Mononuclear cell (primary cell): ENCODE data around the gene IL5RA. TPM values are rescaled to one million over a fixed set of nuclear protein-coding genes. Genes with fewer than 3 reads are reported as not detected.

Experiments used
- H3K27me3 ChIP-seq: 2 replicates; pipeline ENCODE4 v1.6.0; 2011; ENCODE audit warnings: low read length, control low read depth; ENCODE audit not compliant: insufficient read depth
- H3K4me1 ChIP-seq: 2 replicates; pipeline ENCODE4 v1.5.1; 2011; ENCODE audit warnings: mild to moderate bottlenecking, low read length, control low read depth; ENCODE audit not compliant: insufficient read depth
- H3K4me3 ChIP-seq: 2 replicates; pipeline ENCODE4 v1.5.1; 2011; ENCODE audit warnings: mild to moderate bottlenecking, low read length, moderate library complexity
- H3K9me3 ChIP-seq: 2 replicates; pipeline ENCODE4 v1.5.1; 2011; ENCODE audit warnings: low read depth, mild to moderate bottlenecking, control low read depth, low read length
- total RNA-seq: library from RNA; depleted of rRNA; stranded (reverse); fragments of >200 nt; gene quantifications from one replicate; pipeline ENCODE4 v1.2.3, GENCODE V29; 2012

Gene IL5RA
- total RNA-seq, 1 donor = 4.4 TPM

- Histone ChIP-seq H3K9me3 (no peaks in the 10 kb centered on the region), H3K27me3 (no peaks in the 10 kb centered on the region), H3K4me1 (no peaks in the 10 kb centered on the region), H3K4me3 (no peak overlapping the region)
Measured at GRCh38 chr3:3059645-3060044, 50.5 kb downstream of the IL5RA start.

- H3K4me3 ChIP-seq = no peak overlapping the region
- H3K4me1 ChIP-seq = no peaks in the 10 kb centered on the region
- H3K9me3 ChIP-seq = no peaks in the 10 kb centered on the region
- H3K27me3 ChIP-seq = no peaks in the 10 kb centered on the region
Measured at GRCh38 chr3:3053974-3054373, 56.2 kb downstream of the IL5RA start.

DNA sequence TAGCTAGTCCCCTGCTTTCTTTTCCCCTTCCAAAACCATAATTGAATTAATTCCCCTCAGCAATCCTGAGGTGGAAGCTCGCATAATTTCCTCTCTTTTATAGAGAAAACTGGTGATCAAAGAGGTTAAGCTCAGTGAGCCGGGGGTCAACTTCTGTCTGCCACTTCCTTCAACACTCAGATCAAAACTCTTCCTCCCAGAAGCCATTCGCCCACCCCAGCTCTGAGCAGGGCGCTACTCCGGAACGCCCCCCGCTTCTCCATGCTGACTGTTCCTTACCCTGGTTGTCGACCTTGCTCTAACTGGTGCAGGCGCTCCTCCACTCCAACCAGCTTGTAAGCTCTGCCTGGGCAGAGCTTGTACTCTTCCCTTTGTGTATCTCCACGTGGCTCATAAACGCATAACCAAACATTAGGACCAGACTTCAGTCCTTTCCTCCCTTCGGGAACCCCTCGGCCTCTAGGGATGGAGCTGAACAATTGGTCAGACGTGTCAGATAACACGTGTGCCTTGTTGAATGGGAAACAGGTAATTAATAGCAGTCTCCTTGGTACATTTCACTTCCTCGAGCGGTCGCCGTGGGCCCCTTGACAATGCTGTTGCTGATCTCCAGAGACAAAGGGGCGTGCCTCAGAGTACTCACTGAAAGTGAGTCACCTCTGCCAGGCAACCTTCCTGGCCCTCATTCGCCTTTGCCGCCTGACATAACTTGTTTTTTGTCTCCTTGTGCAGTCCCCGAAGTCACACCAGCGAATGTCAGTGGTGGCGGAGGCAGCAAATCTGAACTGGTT, 71.8 kb downstream of the IL5RA start:
- Histone ChIP-seq H3K9me3 (no peaks in the 10 kb centered on the region), H3K4me3 (no peak overlapping the region), H3K4me1 (no peaks in the 10 kb centered on the region), H3K27me3 (no peaks in the 10 kb centered on the region)

DNA sequence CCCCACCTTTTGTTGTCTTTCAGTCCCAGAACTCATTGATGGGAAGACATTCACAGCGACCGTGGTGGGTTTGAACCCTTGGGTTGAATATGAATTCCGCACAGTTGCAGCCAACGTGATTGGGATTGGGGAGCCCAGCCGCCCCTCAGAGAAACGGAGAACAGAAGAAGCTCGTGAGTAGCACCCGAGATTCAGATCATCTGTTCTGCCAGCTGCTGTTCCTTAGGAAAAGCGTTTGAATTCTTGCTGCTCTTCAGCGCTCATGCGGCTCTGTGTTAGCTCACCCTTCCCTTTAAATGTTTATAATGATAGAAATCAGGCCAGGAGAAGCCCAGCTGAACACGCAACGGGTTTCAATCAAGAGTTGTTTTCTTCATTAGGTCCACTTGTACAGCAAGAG, 73.0 kb downstream of the IL5RA start:
- H3K4me3 ChIP-seq = no peak overlapping the region
- no peaks in the 10 kb centered on the region for H3K27me3 ChIP-seq
- H3K4me1 ChIP-seq = no peaks in the 10 kb centered on the region
- no peaks in the 10 kb centered on the region for H3K9me3 ChIP-seq

DNA sequence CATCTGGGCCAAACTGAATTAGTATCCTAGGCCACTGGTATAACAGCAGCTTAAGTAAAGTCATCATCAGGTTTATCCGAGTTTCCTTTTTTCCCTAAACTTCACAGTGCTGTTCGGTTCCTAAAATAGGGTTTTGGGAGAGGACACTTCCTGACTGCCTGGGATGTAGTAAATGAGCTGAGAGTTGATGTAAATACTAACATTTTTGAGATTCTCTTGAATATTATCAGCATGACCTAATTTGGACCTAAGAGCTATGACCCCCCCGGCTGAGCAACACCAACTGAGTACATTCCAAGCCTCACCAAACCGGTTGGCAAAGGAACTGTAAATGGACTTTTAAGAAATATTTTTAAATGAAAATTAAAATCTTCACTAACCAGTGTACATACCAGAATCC, 78.8 kb downstream of the IL5RA start:
- Histone ChIP-seq H3K4me1 (no peaks in the 10 kb centered on the region), H3K4me3 (no peak overlapping the region), H3K27me3 (no peaks in the 10 kb centered on the region), H3K9me3 (no peaks in the 10 kb centered on the region)

- H3K4me3 ChIP-seq = no peak overlapping the region
- H3K9me3 ChIP-seq = no peaks in the 10 kb centered on the region
- no peaks in the 10 kb centered on the region for H3K4me1 ChIP-seq
- H3K27me3 ChIP-seq = peaks cover 5% of the 10 kb centered on the region
Measured at GRCh38 chr3:3027976-3028567, 82.1 kb downstream of the IL5RA start.

DNA sequence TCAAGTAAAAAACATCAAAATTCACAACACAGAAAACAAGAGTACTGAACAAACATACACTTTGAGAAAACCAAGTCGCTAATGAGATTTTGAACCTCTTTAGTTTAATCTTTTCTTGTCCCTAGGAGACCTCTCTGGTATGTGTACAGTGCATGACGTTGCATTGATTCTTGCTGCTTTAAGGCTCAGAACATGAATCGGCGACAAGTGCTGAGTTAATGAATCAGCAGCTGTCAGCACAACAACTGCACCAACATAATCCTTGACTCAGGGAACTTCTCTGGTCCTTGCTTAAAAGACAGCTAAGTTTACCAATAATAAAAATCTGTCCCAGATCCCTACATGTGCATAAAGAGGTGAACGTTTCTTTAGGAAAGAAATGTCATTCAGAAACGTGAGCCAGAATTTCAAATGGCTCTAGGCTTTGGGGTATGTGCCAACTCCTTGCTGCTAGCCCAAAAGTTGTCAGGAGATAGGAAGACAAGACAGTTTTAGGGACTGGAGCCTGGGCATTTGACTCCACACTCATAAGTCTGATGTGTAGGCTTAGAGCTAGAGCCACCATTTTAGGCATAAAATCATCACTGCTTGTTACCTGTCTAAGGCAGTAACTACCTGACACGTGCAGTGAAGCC, 86.9 kb downstream of the IL5RA start:
- H3K4me3 ChIP-seq = no peak overlapping the region
- H3K4me1 ChIP-seq = no peaks in the 10 kb centered on the region
- peaks cover 5% of the 10 kb centered on the region for H3K27me3 ChIP-seq
- H3K9me3 ChIP-seq = no peaks in the 10 kb centered on the region

DNA sequence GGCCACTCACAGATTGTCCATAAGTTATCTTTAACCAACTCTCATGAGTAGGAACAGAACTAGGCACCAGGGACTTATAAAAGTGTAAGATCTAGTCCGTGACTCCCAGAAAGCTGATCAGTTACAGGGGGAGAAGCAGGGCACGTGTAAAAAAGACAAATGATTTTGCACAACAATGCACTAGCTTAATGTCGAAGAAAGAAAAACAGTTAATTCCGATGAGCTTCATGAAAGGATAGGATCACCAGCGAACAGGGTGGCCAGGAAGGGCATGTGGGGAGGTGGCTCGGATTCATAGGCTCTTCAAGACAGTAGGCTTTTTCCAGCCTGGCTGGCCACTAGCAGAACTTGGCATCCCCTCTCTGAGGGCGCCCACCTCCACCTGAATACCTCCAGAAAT, 90.0 kb downstream of the IL5RA start:
- Histone ChIP-seq H3K27me3 (peaks cover 5% of the 10 kb centered on the region), H3K9me3 (no peaks in the 10 kb centered on the region), H3K4me1 (no peaks in the 10 kb centered on the region), H3K4me3 (no peak overlapping the region)

Other genes starting within 250 kb of the IL5RA start
- gene TRNT1, start 16.6 kb upstream of the IL5RA start, total RNA-seq = 29.6 TPM
- gene CRBN, start 69.3 kb upstream of the IL5RA start, total RNA-seq = 456 TPM